ENCODE data around the gene ACTR8. TPM values are rescaled to one million over a fixed set of nuclear protein-coding genes. Genes with fewer than 3 reads are reported as not detected.

The ACTR8 gene
- total RNA-seq, 1 experiment from 2014 or later, result 21.1 TPM

GRCh38 chr3:53865732-53866499, 16.0 kb downstream of the ACTR8 start:
- TF ChIP-seq EZH2 (IDR thresholded peaks at IDR 0.05; ENCODE audit: borderline replicate concordance, low read depth, low read length, poor library complexity, severe bottlenecking) (no peak), CTCF (conservative IDR thresholded peaks at IDR 0.05; ENCODE audit: low read depth, low read length) (no peak)
- Histone ChIP-seq H3K27ac (ENCODE audit: low read depth, low read length, poor library complexity, severe bottlenecking) (no peak overlapping the region), H3K4me1 (ENCODE audit: insufficient read depth, low read length, poor library complexity, severe bottlenecking) (no peaks in the 10 kb centered on the region), H3K27me3 (replicated peaks; ENCODE audit: insufficient read depth, low read depth, low read length, poor library complexity) (no peaks in the 10 kb centered on the region), H3K9me3 (ENCODE audit: low read depth, low read length, poor library complexity, severe bottlenecking) (no peaks in the 10 kb centered on the region), H3K36me3 (ENCODE audit: insufficient read depth, low read length, poor library complexity, severe bottlenecking) (no peaks in the 10 kb centered on the region), H3K4me3 (ENCODE audit: low read depth, low read length, poor library complexity, severe bottlenecking) (no peak overlapping the region)
- ChIA-PET CTCF (no interaction called here), POLR2A (ENCODE audit: low non-redundant PET) (no interaction called here)
- BruUV-seq (replicated peaks), result no TSS peak
- intact Hi-C loops (cut with micrococcal nuclease; ENCODE audit: unreplicated experiment), result no loop called here
- DNase-seq (ENCODE audit: low spot score), result no peak

GRCh38 chr3:53863145-53863544, 18.8 kb downstream of the ACTR8 start:
- H3K36me3 ChIP-seq (ENCODE audit: insufficient read depth, low read length, poor library complexity, severe bottlenecking), result no peaks in the 10 kb centered on the region
- CTCF ChIA-PET, result no interaction called here

GRCh38 chr3:53862241-53862640, 19.7 kb downstream of the ACTR8 start:
- Histone ChIP-seq H3K27ac (ENCODE audit: low read depth, low read length, poor library complexity, severe bottlenecking) (no peak overlapping the region), H3K9me3 (ENCODE audit: low read depth, low read length, poor library complexity, severe bottlenecking) (no peaks in the 10 kb centered on the region), H3K36me3 (ENCODE audit: insufficient read depth, low read length, poor library complexity, severe bottlenecking) (no peaks in the 10 kb centered on the region), H3K4me3 (ENCODE audit: low read depth, low read length, poor library complexity, severe bottlenecking) (no peak overlapping the region), H3K27me3 (replicated peaks; ENCODE audit: insufficient read depth, low read depth, low read length, poor library complexity) (no peaks in the 10 kb centered on the region), H3K4me1 (ENCODE audit: insufficient read depth, low read length, poor library complexity, severe bottlenecking) (no peaks in the 10 kb centered on the region)
- ChIA-PET POLR2A (ENCODE audit: low non-redundant PET) (no interaction called here), CTCF (no interaction called here)
- BruUV-seq (replicated peaks), result no TSS peak
- DNase-seq (ENCODE audit: low spot score), result no peak
- TF ChIP-seq EZH2 (IDR thresholded peaks at IDR 0.05; ENCODE audit: borderline replicate concordance, low read depth, low read length, poor library complexity, severe bottlenecking), result no peak
- TF ChIP-seq CTCF (conservative IDR thresholded peaks at IDR 0.05; ENCODE audit: low read depth, low read length), result no peak
- intact Hi-C loops (cut with micrococcal nuclease; ENCODE audit: unreplicated experiment), result no loop called here

More at GRCh38 chr3:53863145-53863544, 18.8 kb downstream of the ACTR8 start:
- POLR2A ChIA-PET (ENCODE audit: low non-redundant PET), result no interaction called here
- BruUV-seq (replicated peaks), result no TSS peak
- TF ChIP-seq CTCF (conservative IDR thresholded peaks at IDR 0.05; ENCODE audit: low read depth, low read length), result no peak
- no peak for TF ChIP-seq EZH2 (IDR thresholded peaks at IDR 0.05; ENCODE audit: borderline replicate concordance, low read depth, low read length, poor library complexity, severe bottlenecking)
- H3K4me1 ChIP-seq (ENCODE audit: insufficient read depth, low read length, poor library complexity, severe bottlenecking), result no peaks in the 10 kb centered on the region
- H3K27me3 ChIP-seq (replicated peaks; ENCODE audit: insufficient read depth, low read depth, low read length, poor library complexity), result no peaks in the 10 kb centered on the region
- DNase-seq (ENCODE audit: low spot score), result no peak
- H3K27ac ChIP-seq (ENCODE audit: low read depth, low read length, poor library complexity, severe bottlenecking), result no peak overlapping the region
- intact Hi-C loops (cut with micrococcal nuclease; ENCODE audit: unreplicated experiment), result no loop called here
- H3K4me3 ChIP-seq (ENCODE audit: low read depth, low read length, poor library complexity, severe bottlenecking), result no peak overlapping the region
- H3K9me3 ChIP-seq (ENCODE audit: low read depth, low read length, poor library complexity, severe bottlenecking), result no peaks in the 10 kb centered on the region

Data from A673 (cell line).